Measurements from ENCODE around the gene MYOM1.

The MYOM1 gene

GRCh38 chr18:3130344-3130743 is 89.4 kb downstream of the MYOM1 start:
- Histone ChIP-seq H4K20me1 (ENCODE audit: insufficient read depth) (no peaks in the 10 kb centered on the region), H3K79me2 (ENCODE audit: insufficient read depth, low read depth) (no peaks in the 10 kb centered on the region), H3K27me3 (ENCODE audit: insufficient read depth, low read depth) (no peaks in the 10 kb centered on the region), H3K36me3 (ENCODE audit: insufficient read depth) (no peaks in the 10 kb centered on the region), H3K4me2 (no peak overlapping the region), H3K4me1 (ENCODE audit: low read depth, poor library complexity, severe bottlenecking) (peaks cover 6% of the 10 kb centered on the region), H3K9ac (no peak overlapping the region), H3K4me3 (IDR thresholded peaks at IDR 0.05; ENCODE audit: insufficient read depth, low read depth, low read length) (no peak overlapping the region), H3K27ac (no peak overlapping the region), H2AFZ (ENCODE audit: low read depth) (no peak overlapping the region)
- TF ChIP-seq CTCF (conservative IDR thresholded peaks at IDR 0.05; ENCODE audit: low read depth, low read length) = no peak

- Histone ChIP-seq H2AFZ (ENCODE audit: low read depth) (peak overlapping the region; percentile 38; the same call in 1 of the 2 replicates), H4K20me1 (ENCODE audit: insufficient read depth) (no peaks in the 10 kb centered on the region), H3K27me3 (ENCODE audit: insufficient read depth, low read depth) (no peaks in the 10 kb centered on the region), H3K4me1 (ENCODE audit: low read depth, poor library complexity, severe bottlenecking) (peaks cover 6% of the 10 kb centered on the region), H3K79me2 (ENCODE audit: insufficient read depth, low read depth) (no peaks in the 10 kb centered on the region), H3K4me3 (IDR thresholded peaks at IDR 0.05; ENCODE audit: insufficient read depth, low read depth, low read length) (no peak overlapping the region), H3K27ac (no peak overlapping the region), H3K4me2 (no peak overlapping the region), H3K9ac (no peak overlapping the region), H3K36me3 (ENCODE audit: insufficient read depth) (no peaks in the 10 kb centered on the region)
- TF ChIP-seq CTCF (conservative IDR thresholded peaks at IDR 0.05; ENCODE audit: low read depth, low read length) = peak; percentile 86
Measured at GRCh38 chr18:3129053-3129864, 90.5 kb downstream of the MYOM1 start.

DNA sequence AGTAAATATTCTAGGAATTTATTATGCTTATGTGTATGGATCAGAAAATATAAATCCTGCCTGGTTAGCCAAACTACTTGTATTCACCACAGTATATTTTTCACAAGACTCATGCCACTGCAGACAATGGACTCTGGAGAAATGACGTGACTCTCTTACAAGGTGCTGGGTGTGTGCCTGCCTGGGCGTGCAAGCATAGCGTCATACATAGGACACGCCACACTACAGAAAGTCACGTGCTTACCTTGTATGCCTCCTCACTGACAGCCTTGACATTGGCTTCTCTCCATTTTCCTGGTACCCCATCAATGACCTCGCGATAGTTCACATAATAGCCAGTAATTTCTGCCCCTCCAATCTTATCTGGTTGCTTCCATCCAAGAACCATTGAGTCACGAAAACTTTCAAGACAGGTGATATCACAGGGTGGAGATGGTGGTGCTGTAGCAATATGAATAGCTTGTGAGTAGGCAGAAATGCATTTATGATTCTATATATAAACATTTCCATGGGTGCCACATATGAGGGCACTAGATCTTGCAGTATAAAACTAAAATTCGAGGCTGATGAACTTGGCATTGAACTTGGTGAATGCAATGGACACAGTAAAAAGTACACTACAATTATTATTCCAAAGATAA is 93.2 kb downstream of the MYOM1 start:
- H3K4me3 ChIP-seq (IDR thresholded peaks at IDR 0.05; ENCODE audit: insufficient read depth, low read depth, low read length) = no peak overlapping the region
- no peak overlapping the region for H2AFZ ChIP-seq (ENCODE audit: low read depth)
- no peak for TF ChIP-seq CTCF (conservative IDR thresholded peaks at IDR 0.05; ENCODE audit: low read depth, low read length)
- no peaks in the 10 kb centered on the region for H4K20me1 ChIP-seq (ENCODE audit: insufficient read depth)
- H3K36me3 ChIP-seq (ENCODE audit: insufficient read depth) = no peaks in the 10 kb centered on the region
- no peaks in the 10 kb centered on the region for H3K79me2 ChIP-seq (ENCODE audit: insufficient read depth, low read depth)
- H3K4me2 ChIP-seq = no peak overlapping the region
- no peaks in the 10 kb centered on the region for H3K27me3 ChIP-seq (ENCODE audit: insufficient read depth, low read depth)
- peaks cover 6% of the 10 kb centered on the region for H3K4me1 ChIP-seq (ENCODE audit: low read depth, poor library complexity, severe bottlenecking)
- H3K9ac ChIP-seq = no peak overlapping the region
- H3K27ac ChIP-seq = no peak overlapping the region

- Histone ChIP-seq H3K9ac (no peak overlapping the region), H3K79me2 (ENCODE audit: insufficient read depth, low read depth) (no peaks in the 10 kb centered on the region), H2AFZ (ENCODE audit: low read depth) (no peak overlapping the region), H3K4me1 (ENCODE audit: low read depth, poor library complexity, severe bottlenecking) (peaks cover 6% of the 10 kb centered on the region), H3K27me3 (ENCODE audit: insufficient read depth, low read depth) (no peaks in the 10 kb centered on the region), H4K20me1 (ENCODE audit: insufficient read depth) (no peaks in the 10 kb centered on the region), H3K36me3 (ENCODE audit: insufficient read depth) (no peaks in the 10 kb centered on the region), H3K4me3 (IDR thresholded peaks at IDR 0.05; ENCODE audit: insufficient read depth, low read depth, low read length) (no peak overlapping the region), H3K27ac (no peak overlapping the region), H3K4me2 (no peak overlapping the region)
- no peak for TF ChIP-seq CTCF (conservative IDR thresholded peaks at IDR 0.05; ENCODE audit: low read depth, low read length)
Measured at GRCh38 chr18:3124822-3125221, 94.9 kb downstream of the MYOM1 start.

Measured in KMS-11 (cell line).